H1 (cell line): ENCODE measurements around the gene ATP8B2. TPM values are rescaled to one million over a fixed set of nuclear protein-coding genes. Genes with fewer than 3 reads are reported as not detected.

Experiments
- CTCF ChIA-PET: fragments of 300-600 bp; sonication (Branson Sonifier 250); formaldehyde crosslinking; loops from one replicate; lab custom pipeline; 2021; ENCODE audit not compliant: partially characterized antibody; lab: Charles Lee
- POLR2A ChIA-PET: fragments of 300-600 bp; sonication (Branson Sonifier 250); formaldehyde crosslinking; loops from one replicate; lab custom pipeline; 2021; ENCODE audit warnings: inconsistent platforms; ENCODE audit not compliant: partially characterized antibody; lab: Charles Lee
- DNase-seq, 2 experiments: peaks; one replicate each; pipeline versions ENCODE4 v3.0.0 to v3.0.0-alpha.2; 2010 to 2022; ENCODE audit warnings: low spot score in 2 of 2, low read depth in 1 of 2, mixed read lengths in 1 of 2
- FAIRE-seq: peaks from 2 replicates; lab custom pipeline; 2011; peaks lifted over from hg19 to GRCh38; lab: Jason Lieb, UNC
- H2AFZ ChIP-seq: 2 replicates; pipeline ENCODE4 v1.8.1; 2012; ENCODE audit warnings: low read length, inconsistent platforms
- H2AK5ac ChIP-seq: 2 replicates; pipeline ENCODE4 v1.6.1; 2013; ENCODE audit warnings: low read depth, low read length
- H2BK120ac ChIP-seq: replicated peaks from 2 replicates; pipeline ENCODE3; 2013; ENCODE audit warnings: low read depth, low read length, inconsistent platforms
- H2BK12ac ChIP-seq: 2 replicates; pipeline ENCODE4 v1.6.1; 2013; ENCODE audit warnings: low read depth, low read length
- H2BK15ac ChIP-seq: 2 replicates; pipeline ENCODE4 v1.6.1; 2013; ENCODE audit warnings: low read length
- H2BK20ac ChIP-seq: 2 replicates; pipeline ENCODE4 v1.6.1; 2013; ENCODE audit warnings: low read length
- H2BK5ac ChIP-seq: 2 replicates; pipeline ENCODE4 v1.6.1; 2013; ENCODE audit warnings: low read depth, low read length
- H3K14ac ChIP-seq: 2 replicates; pipeline ENCODE4 v1.6.1; 2013; ENCODE audit warnings: inconsistent platforms; ENCODE audit not compliant: insufficient read length
- H3K18ac ChIP-seq: 2 replicates; pipeline ENCODE4 v1.6.1; 2013; ENCODE audit warnings: low read length; ENCODE audit errors: extremely low read depth
- H3K23ac ChIP-seq: 2 replicates; pipeline ENCODE4 v1.6.1; 2013; ENCODE audit warnings: inconsistent platforms; ENCODE audit not compliant: insufficient read length
- H3K23me2 ChIP-seq: 2 replicates; pipeline ENCODE4 v1.6.1; 2013; ENCODE audit warnings: low read depth, low read length
- H3K27ac ChIP-seq: 2 replicates; pipeline ENCODE4 v1.6.1; 2011; ENCODE audit warnings: low read depth, low read length, inconsistent platforms
- H3K27me3 ChIP-seq, 4 experiments: replicated peaks in 1 of 4; 1 replicate in 1 of 4; 2 replicates in 3 of 4; pipeline versions ENCODE4 v1.6.1 to v1.8.1; 2011 to 2013; ENCODE audit warnings: low read length in 3 of 4, mild to moderate bottlenecking in 3 of 4, inconsistent platforms in 2 of 4, mixed read lengths in 2 of 4, moderate library complexity in 1 of 4; ENCODE audit not compliant: control insufficient read depth in 3 of 4, insufficient read depth in 3 of 4; ENCODE audit errors: extremely low read depth in 1 of 4
- H3K36me3 ChIP-seq, 4 experiments: 2 replicates each; pipeline versions ENCODE4 v1.6.1 to v1.8.1; 2011 to 2013; ENCODE audit warnings: mild to moderate bottlenecking in 4 of 4, low read length in 3 of 4, moderate library complexity in 2 of 4, control low read depth in 1 of 4, inconsistent platforms in 1 of 4; ENCODE audit not compliant: insufficient read depth in 4 of 4, control insufficient read depth in 2 of 4
- H3K4ac ChIP-seq: replicated peaks from 2 replicates; pipeline ENCODE3; 2013; ENCODE audit warnings: low read length, low read depth, mixed read lengths, inconsistent platforms; ENCODE audit not compliant: insufficient read length
- H3K4me1 ChIP-seq, 4 experiments: replicated peaks in 1 of 4; 1 replicate in 1 of 4; 2 replicates in 3 of 4; pipeline versions ENCODE4 v1.6.1 to v1.8.1; 2011 to 2013; ENCODE audit warnings: low read length in 3 of 4, inconsistent platforms in 2 of 4, mixed read lengths in 1 of 4; ENCODE audit not compliant: insufficient read depth in 4 of 4, control insufficient read depth in 3 of 4
- H3K4me2 ChIP-seq, 2 experiments: 2 replicates each; pipeline versions ENCODE4 v1.6.1 to v1.8.1; 2011 to 2013; ENCODE audit warnings: low read depth in 2 of 2, low read length in 2 of 2, control low read depth in 1 of 2, inconsistent platforms in 1 of 2, mild to moderate bottlenecking in 1 of 2; ENCODE audit not compliant: insufficient read depth in 1 of 2
- H3K4me3 ChIP-seq, 4 experiments: fragments of 200-600, 300-600 bp in 1 of 4; sonication (generic), shearing (Covaris generic), sonication (Bioruptor Twin) in 1 of 4; 2 replicates each; pipeline versions ENCODE4 v1.5.1 to v1.8.1; 2011 to 2016; ENCODE audit warnings: low read length in 4 of 4, low read depth in 3 of 4, control low read depth in 2 of 4, inconsistent platforms in 2 of 4, mild to moderate bottlenecking in 2 of 4, mixed read lengths in 1 of 4, moderate library complexity in 1 of 4; ENCODE audit not compliant: insufficient read depth in 2 of 4; ENCODE audit errors: extremely low read depth in 1 of 4
- H3K56ac ChIP-seq: replicated peaks from 2 replicates; pipeline ENCODE3; 2013; ENCODE audit warnings: low read depth, mild to moderate bottlenecking, mixed read lengths, low read length, inconsistent platforms; ENCODE audit not compliant: insufficient read length
- H3K79me1 ChIP-seq: 2 replicates; pipeline ENCODE4 v1.6.1; 2013; ENCODE audit warnings: low read depth, low read length, control low read depth
- H3K79me2 ChIP-seq, 2 experiments: 2 replicates each; pipeline versions ENCODE4 v1.6.1 to v1.8.1; 2012 to 2013; ENCODE audit warnings: low read length in 2 of 2, mild to moderate bottlenecking in 2 of 2, inconsistent platforms in 1 of 2; ENCODE audit not compliant: insufficient read depth in 2 of 2, control insufficient read depth in 1 of 2
- H3K9ac ChIP-seq, 4 experiments: replicated peaks in 1 of 4; 1 replicate in 1 of 4; 2 replicates in 3 of 4; pipeline versions ENCODE4 v1.6.1 to v1.8.1; 2011 to 2013; ENCODE audit warnings: low read depth in 3 of 4, low read length in 3 of 4, control low read depth in 2 of 4, mild to moderate bottlenecking in 2 of 4, moderate library complexity in 2 of 4, inconsistent platforms in 1 of 4; ENCODE audit errors: extremely low read depth in 1 of 4
- H3K9me3 ChIP-seq, 2 experiments: 2 replicates each; pipeline versions ENCODE4 v1.6.1 to v1.8.1; 2012 to 2013; ENCODE audit warnings: mild to moderate bottlenecking in 2 of 2, moderate library complexity in 2 of 2, control low read depth in 1 of 2, inconsistent platforms in 1 of 2, low read depth in 1 of 2, low read length in 1 of 2, mixed read lengths in 1 of 2; ENCODE audit not compliant: insufficient read depth in 2 of 2
- H4K20me1 ChIP-seq, 2 experiments: replicated peaks in 1 of 2; 2 replicates each; pipeline versions ENCODE3 to v1.8.1; 2011 to 2013; ENCODE audit warnings: inconsistent platforms in 2 of 2, low read length in 2 of 2, mild to moderate bottlenecking in 1 of 2; ENCODE audit not compliant: insufficient read depth in 2 of 2, control insufficient read depth in 1 of 2
- H4K5ac ChIP-seq: 2 replicates; pipeline ENCODE4 v1.6.1; 2013; ENCODE audit warnings: low read length, low read depth, mixed read lengths, inconsistent platforms; ENCODE audit not compliant: insufficient read length
- H4K8ac ChIP-seq: 2 replicates; pipeline ENCODE4 v1.8.0; 2013; ENCODE audit warnings: mild to moderate bottlenecking, moderate library complexity, low read length, inconsistent platforms; ENCODE audit not compliant: insufficient read depth; ENCODE audit errors: extremely low read depth
- H4K91ac ChIP-seq: replicated peaks from 2 replicates; pipeline ENCODE3; 2013; ENCODE audit warnings: low read length, mixed read lengths, inconsistent platforms; ENCODE audit not compliant: insufficient read length
- BACH1 ChIP-seq: IDR thresholded peaks from 2 replicates; pipeline ENCODE4 v1.6.1; 2012; ENCODE audit warnings: low read length, improper control_type of control experiment
- CREB1 ChIP-seq: IDR thresholded peaks from 2 replicates; pipeline ENCODE4 v1.6.1; 2012; ENCODE audit warnings: inconsistent platforms
- EGR1 ChIP-seq: IDR thresholded peaks from 2 replicates; pipeline ENCODE4 v1.6.1; 2011; ENCODE audit warnings: low read depth, low read length, borderline replicate concordance
- EZH2 ChIP-seq: fragments of 200-600 bp; sonication (generic); IDR thresholded peaks from 2 replicates; pipeline ENCODE4 v1.7.1; 2012; ENCODE audit warnings: low read depth, mild to moderate bottlenecking, moderate library complexity, low read length, inconsistent platforms; ENCODE audit not compliant: severe bottlenecking
- FOSL1 ChIP-seq: IDR thresholded peaks from 2 replicates; pipeline ENCODE4 v1.6.1; 2011; ENCODE audit warnings: mild to moderate bottlenecking, low read depth, low read length, moderate library complexity; ENCODE audit not compliant: insufficient read depth
- HDAC2 ChIP-seq, 2 experiments: fragments of 300-600 bp in 1 of 2; sonication (generic) in 1 of 2; IDR thresholded peaks; 2 replicates each; pipeline ENCODE4 v1.6.1; 2011 to 2012; ENCODE audit warnings: low read depth in 2 of 2, low read length in 2 of 2, mild to moderate bottlenecking in 2 of 2, moderate library complexity in 2 of 2, borderline replicate concordance in 1 of 2, inconsistent platforms in 1 of 2
- KDM1A ChIP-seq: fragments of 200-600, 300-600 bp; sonication (generic); IDR thresholded peaks from 2 replicates; pipeline ENCODE4 v1.7.1; 2016; ENCODE audit warnings: mild to moderate bottlenecking, low read length, borderline replicate concordance
- KDM4A ChIP-seq: IDR thresholded peaks from one replicate; pipeline ENCODE4 v1.7.1; 2012; ENCODE audit warnings: low read depth, mild to moderate bottlenecking, moderate library complexity, low read length, inconsistent platforms; ENCODE audit not compliant: severe bottlenecking
- RAD21 ChIP-seq, 2 experiments: IDR thresholded peaks in 1 of 2; conservative IDR thresholded peaks in 1 of 2; 2 replicates each; pipeline ENCODE4 v1.6.1; 2011; ENCODE audit warnings: low read depth in 2 of 2, low read length in 2 of 2, improper control_type of control experiment in 1 of 2, inconsistent platforms in 1 of 2, mild to moderate bottlenecking in 1 of 2, moderate library complexity in 1 of 2
- RFX5 ChIP-seq: IDR thresholded peaks from 2 replicates; pipeline ENCODE4 v1.6.1; 2011; ENCODE audit warnings: low read depth, low read length, improper control_type of control experiment, borderline replicate concordance
- TBP ChIP-seq: IDR thresholded peaks from 2 replicates; pipeline ENCODE4 v1.6.1; 2011; ENCODE audit warnings: low read depth, low read length, improper control_type of control experiment
- WGBS, 2 experiments: shearing (Covaris generic) in 1 of 2; methylation state at CpG; one replicate each; pipeline versions ENCODE4 v1.1.6 to v1.1.7; 2013 to 2015; ENCODE audit warnings: low lambda C conversion rate in 2 of 2, mixed read lengths in 2 of 2, inconsistent platforms in 1 of 2, low coverage in 1 of 2, missing lambda C conversion rate in 1 of 2; ENCODE audit not compliant: insufficient replicate concordance in 2 of 2, insufficient coverage in 1 of 2, insufficient read length in 1 of 2; ENCODE audit errors: extremely low coverage in 1 of 2, missing lambda C conversion rate in 1 of 2; 5-methylcytosine and 5-hydroxymethylcytosine counted together
- polyA plus RNA-seq, 7 experiments: library from polyadenylated mRNA; depleted of rRNA in 3 of 7; stranded (reverse) in 5 of 7; unstranded in 2 of 7; fragments of >200 nt in 5 of 7; fragments of 200-250 nt in 2 of 7; gene quantifications; 1 replicate in 5 of 7; 2 replicates in 1 of 7; 4 replicates in 1 of 7; pipeline versions ENCODE4 v1.2.1 to v1.2.3, GENCODE V29; 2011 to 2013; ENCODE audit warnings: missing spikeins in 2 of 7, mixed read lengths in 2 of 7
- total RNA-seq: library from RNA; stranded (reverse); fragmentation: NEBNext Ultra II Directional; extraction: Animal tissue kit (Norgen Biotek cat#: 25700); gene quantifications from 2 replicates; pipeline ENCODE4 v1.2.1, GENCODE V29; 2021

Gene ATP8B2
- total and polyA plus RNA-seq, 2 of the 8 experiments (the other 6 are each of a cell fraction or from before 2014, with no cell fraction given): 61.4 to 70.1 TPM

- CTCF ChIA-PET: interaction anchor here (0.6 to 27.5 kb wide), 38 partner anchors 7 to 257 kb away, joined by 3 to 507 read pairs (median 4); partner anchors contain the start of genes AQP10, ATP8B2 and TPM3
- H3K4me3 ChIP-seq: no peak overlapping the region
- no peaks in the 10 kb centered on the region for H3K27me3 ChIP-seq
- H2BK120ac ChIP-seq: no peak overlapping the region
- no peak overlapping the region for H4K91ac ChIP-seq
- no peak overlapping the region for H3K4me2 ChIP-seq
- H2BK12ac ChIP-seq: no peak overlapping the region
- no peak overlapping the region for H2BK20ac ChIP-seq
- H3K36me3 ChIP-seq: peaks cover 13 to 53% (median 39%) of the 10 kb centered on the region in 4 experiments
- 95% methylated on average over 13 of the region's 13 CpGs; no CpG with 5 or more reads in 1 of the 2 experiments for WGBS, 2 experiments
- peaks cover 3 to 7% (median 6%) of the 10 kb centered on the region in 4 experiments; a peak in 6 of 7 replicates for H3K4me1 ChIP-seq
- H3K79me1 ChIP-seq: peaks cover 2% of the 10 kb centered on the region; the same call in 1 of the 2 replicates
- H2BK5ac ChIP-seq: no peak overlapping the region
- no peak overlapping the region for H4K8ac ChIP-seq
- H3K56ac ChIP-seq: no peak overlapping the region
- no peaks in the 10 kb centered on the region for H3K23me2 ChIP-seq
- H3K79me2 ChIP-seq: peaks cover 0 to 7% of the 10 kb centered on the region in 2 experiments; a peak in 1 of 4 replicates
- no peak overlapping the region for H3K18ac ChIP-seq
- no peaks in the 10 kb centered on the region for H3K9me3 ChIP-seq
- H2AK5ac ChIP-seq: no peak overlapping the region
- FAIRE-seq: no peak
- no peak overlapping the region for H3K23ac ChIP-seq
- POLR2A ChIA-PET: interaction anchor here (0.8 to 1.9 kb wide), 7 partner anchors 8 to 114 kb away, joined by 3 to 9 read pairs (median 4); partner anchors contain the start of genes ATP8B2 and UBAP2L
- no peak overlapping the region for H2AFZ ChIP-seq
- H4K20me1 ChIP-seq: peaks cover 5 to 16% of the 10 kb centered on the region in 2 experiments
- no peak for DNase-seq
- no peak overlapping the region for H2BK15ac ChIP-seq
- H3K9ac ChIP-seq: no peak overlapping the region
- no peak overlapping the region for H3K4ac ChIP-seq
- H3K27ac ChIP-seq: no peak overlapping the region
- H3K14ac ChIP-seq: no peak overlapping the region
- H4K5ac ChIP-seq: no peak overlapping the region
- no peak for TF ChIP-seq KDM1A
- no peak for TF ChIP-seq CREB1
- no peak for TF ChIP-seq RFX5
- TF ChIP-seq EZH2: no peak
- no peak for TF ChIP-seq FOSL1
- TF ChIP-seq KDM4A: no peak
- no peak for TF ChIP-seq TBP
- TF ChIP-seq HDAC2 (IDR thresholded peaks at IDR 0.05; ENCODE audit: borderline replicate concordance in 1 of 2, low read depth in 2 of 2, low read length in 2 of 2): no peak
- TF ChIP-seq BACH1: no peak
- no peak for TF ChIP-seq EGR1
- no peak for TF ChIP-seq RAD21 (IDR thresholded peaks at IDR 0.05 in 1 of 2, conservative IDR thresholded peaks at IDR 0.05 in 1 of 2; ENCODE audit: low read depth in 2 of 2, low read length in 2 of 2)
Observed at GRCh38 chr1:154334079-154335024, 9.0 kb downstream of the ATP8B2 start.
